ENCODE data around the gene PRR20G. TPM values are rescaled to one million over a fixed set of nuclear protein-coding genes. Genes with fewer than 3 reads are reported as not detected.

Gene PRR20G
- total RNA-seq, 1 experiment from 2014 or later, result not detected

DNA sequence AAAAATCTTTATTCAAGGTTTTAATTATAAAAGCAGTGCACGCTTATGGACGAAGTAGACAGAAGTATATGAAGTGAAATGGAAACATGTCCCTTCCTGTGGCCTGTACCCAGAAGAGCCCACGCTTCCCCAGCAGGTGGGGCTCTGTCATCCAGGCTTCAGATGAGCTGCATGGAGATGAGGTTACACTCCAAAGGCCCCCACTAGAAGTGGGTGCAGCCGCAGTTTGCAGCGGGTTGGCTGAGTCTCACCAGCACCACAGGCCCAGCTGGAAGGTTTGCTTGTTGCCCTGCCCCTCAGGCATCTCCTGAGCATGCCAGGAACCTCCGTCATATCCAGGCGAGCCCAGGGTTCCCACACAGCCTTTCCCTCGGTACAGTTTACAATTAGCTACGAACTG lies 33.1 kb downstream of the PRR20G start:
- Histone ChIP-seq H3K4me1 (replicated peaks) (no peaks in the 10 kb centered on the region), H3K4me3 (no peak overlapping the region), H3K27ac (no peak overlapping the region), H3K9me3 (replicated peaks) (no peaks in the 10 kb centered on the region), H3K36me3 (no peaks in the 10 kb centered on the region), H3K27me3 (replicated peaks) (no peaks in the 10 kb centered on the region)
- DNase-seq (ENCODE audit: low read depth in 1 of 2, low spot score in 2 of 2), result peak in 1 of 2 experiments; percentile 21

- peak in 1 of 2 experiments; percentile 13 for DNase-seq (ENCODE audit: low read depth in 1 of 2, low spot score in 2 of 2)
- no peak overlapping the region for H3K4me3 ChIP-seq
- H3K4me1 ChIP-seq (replicated peaks), result no peaks in the 10 kb centered on the region
- H3K27me3 ChIP-seq (replicated peaks), result no peaks in the 10 kb centered on the region
- H3K27ac ChIP-seq, result no peak overlapping the region
- H3K9me3 ChIP-seq (replicated peaks), result no peaks in the 10 kb centered on the region
- H3K36me3 ChIP-seq, result no peaks in the 10 kb centered on the region
Measured at GRCh38 chr3:127254033-127254644, 33.7 kb downstream of the PRR20G start.

DNA sequence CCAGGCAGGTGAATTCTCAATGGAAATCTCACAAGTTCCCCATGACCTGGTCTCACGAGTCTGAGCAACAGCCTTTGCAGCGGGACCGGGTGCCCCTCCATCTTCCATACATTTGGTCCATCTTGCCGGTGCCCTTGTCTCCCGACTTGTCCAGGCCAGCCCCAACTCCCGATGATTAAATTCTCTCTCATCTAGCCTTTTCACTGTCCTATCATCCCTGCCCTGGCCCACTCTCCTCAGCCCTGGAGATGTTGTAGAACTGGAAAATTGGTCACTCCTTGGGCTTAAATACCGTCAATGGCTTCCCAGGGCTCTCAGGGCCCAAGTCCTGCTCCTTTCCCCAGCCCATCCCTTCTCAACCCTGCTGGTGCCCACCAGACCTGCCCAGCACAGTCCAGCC lies 34.4 kb downstream of the PRR20G start:
- 0 out of 2 replicates have a peak, but pooled peaks cover 4% of the 10 kb centered on the region for H3K9me3 ChIP-seq (replicated peaks)
- H3K27ac ChIP-seq, result no peak overlapping the region
- H3K36me3 ChIP-seq, result no peaks in the 10 kb centered on the region
- H3K27me3 ChIP-seq (replicated peaks), result no peaks in the 10 kb centered on the region
- H3K4me1 ChIP-seq (replicated peaks), result no peaks in the 10 kb centered on the region
- DNase-seq (ENCODE audit: low read depth in 1 of 2, low spot score in 2 of 2), result peak in 1 of 2 experiments; percentile 18
- H3K4me3 ChIP-seq, result no peak overlapping the region

DNA sequence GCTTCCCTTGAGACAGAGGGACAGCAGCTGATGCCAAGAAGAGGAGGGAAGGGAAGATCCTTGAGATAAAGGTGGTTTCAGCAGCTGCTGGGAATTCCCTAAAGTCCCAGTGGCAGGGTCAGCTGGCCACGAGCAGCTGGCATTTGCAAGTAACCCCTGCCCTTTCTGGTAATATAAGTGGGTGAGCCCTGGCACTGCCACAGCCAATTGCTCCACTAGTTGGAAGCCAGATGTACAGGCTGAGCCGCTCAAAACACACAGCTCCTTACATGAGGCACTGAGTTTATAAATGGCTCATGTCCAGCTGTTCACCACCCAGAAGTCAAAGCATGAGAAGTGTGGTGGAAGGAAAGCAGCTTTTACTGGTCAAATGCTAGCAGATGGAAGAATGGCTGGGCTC lies 35.4 kb downstream of the PRR20G start:
- no peak overlapping the region for H3K4me3 ChIP-seq
- no peaks in the 10 kb centered on the region for H3K27me3 ChIP-seq (replicated peaks)
- no peaks in the 10 kb centered on the region for H3K4me1 ChIP-seq (replicated peaks)
- DNase-seq (ENCODE audit: low read depth in 1 of 2, low spot score in 2 of 2), result peak in 1 of 2 experiments; percentile 15
- H3K36me3 ChIP-seq, result no peaks in the 10 kb centered on the region
- peaks cover 5% of the 10 kb centered on the region; the same call in 1 of the 2 replicates for H3K9me3 ChIP-seq (replicated peaks)
- no peak overlapping the region for H3K27ac ChIP-seq

DNA sequence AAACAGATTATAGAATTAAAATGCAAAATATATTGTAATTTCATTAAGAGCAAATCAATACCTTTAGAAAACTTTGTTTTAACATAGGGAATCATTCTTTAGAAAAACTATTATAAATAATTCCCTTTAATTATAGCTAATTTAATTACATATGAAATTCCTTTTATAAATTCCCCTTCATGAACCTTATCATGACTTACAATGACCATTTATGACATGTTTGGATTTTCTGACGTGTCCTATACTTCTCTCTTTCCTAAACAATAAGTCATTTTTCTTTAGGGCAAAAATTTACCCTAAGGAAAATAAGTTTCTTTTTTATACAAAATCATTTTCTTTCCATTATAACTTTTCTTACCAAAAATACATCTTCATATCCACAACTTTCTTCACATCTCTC lies 37.8 kb downstream of the PRR20G start:
- H3K27me3 ChIP-seq (replicated peaks), result no peaks in the 10 kb centered on the region
- H3K36me3 ChIP-seq, result no peaks in the 10 kb centered on the region
- DNase-seq (ENCODE audit: low read depth in 1 of 2, low spot score in 2 of 2), result no peak
- H3K4me3 ChIP-seq, result no peak overlapping the region
- H3K9me3 ChIP-seq (replicated peaks), result peaks cover 5% of the 10 kb centered on the region; the same call in 1 of the 2 replicates
- H3K27ac ChIP-seq, result no peak overlapping the region
- H3K4me1 ChIP-seq (replicated peaks), result no peaks in the 10 kb centered on the region

DNA sequence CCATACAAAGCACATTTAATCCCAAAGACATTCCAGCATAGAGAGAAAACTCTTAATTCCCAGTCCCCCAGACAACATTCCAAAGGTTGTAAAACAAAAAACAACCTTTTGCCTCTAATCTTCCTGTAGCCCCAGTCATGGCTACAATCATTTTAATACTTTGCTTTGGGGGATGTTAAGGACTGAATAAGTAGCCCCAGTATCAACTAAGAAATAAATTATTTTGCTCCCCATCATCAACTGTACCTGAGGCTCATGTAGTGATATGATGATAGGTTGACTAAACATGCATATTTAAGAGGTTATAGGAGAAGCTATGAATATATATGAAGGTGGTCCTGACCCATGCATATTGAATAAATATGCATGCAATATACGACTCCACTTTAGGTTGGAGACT lies 40.6 kb downstream of the PRR20G start:
- Histone ChIP-seq H3K4me3 (no peak overlapping the region), H3K27ac (no peak overlapping the region), H3K27me3 (replicated peaks) (no peaks in the 10 kb centered on the region), H3K36me3 (no peaks in the 10 kb centered on the region), H3K4me1 (replicated peaks) (no peaks in the 10 kb centered on the region), H3K9me3 (replicated peaks) (peaks cover 5% of the 10 kb centered on the region; the same call in 1 of the 2 replicates)
- DNase-seq (ENCODE audit: low read depth in 1 of 2, low spot score in 2 of 2), result no peak

DNA sequence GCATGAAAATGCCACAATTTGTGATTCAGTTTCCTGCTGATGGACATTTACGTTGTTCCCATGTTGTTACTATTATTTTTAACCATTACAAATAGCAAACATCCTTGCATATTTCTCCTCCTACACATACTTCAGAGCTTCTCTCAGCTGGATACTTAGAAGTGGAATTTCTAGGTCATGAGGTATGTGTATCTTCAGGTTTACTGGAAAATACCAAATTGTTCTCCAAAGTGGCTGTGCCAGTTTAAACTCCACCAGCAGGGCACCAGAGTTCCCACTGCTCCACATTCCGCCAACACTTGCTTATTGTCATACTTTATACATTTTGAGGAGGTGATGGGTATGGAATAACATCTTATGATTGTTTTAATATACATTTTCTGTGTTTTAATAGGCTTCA lies 49.2 kb downstream of the PRR20G start:
- Histone ChIP-seq H3K36me3 (no peaks in the 10 kb centered on the region), H3K9me3 (replicated peaks) (no peaks in the 10 kb centered on the region)
- DNase-seq (ENCODE audit: low read depth in 1 of 2, low spot score in 2 of 2), result no peak

GRCh38 chr3:127237835-127238234 lies 50.0 kb downstream of the PRR20G start:
- Histone ChIP-seq H3K36me3 (no peaks in the 10 kb centered on the region), H3K9me3 (replicated peaks) (no peaks in the 10 kb centered on the region), H3K27me3 (replicated peaks) (no peaks in the 10 kb centered on the region; the same call in 1 of the 2 replicates), H3K27ac (no peak overlapping the region), H3K4me1 (replicated peaks) (no peaks in the 10 kb centered on the region), H3K4me3 (no peak overlapping the region)
- DNase-seq (ENCODE audit: low read depth in 1 of 2, low spot score in 2 of 2), result no peak

More for the DNA sequence above, 49.2 kb downstream of the PRR20G start:
- Histone ChIP-seq H3K4me3 (no peak overlapping the region), H3K27me3 (replicated peaks) (no peaks in the 10 kb centered on the region; the same call in 1 of the 2 replicates), H3K27ac (no peak overlapping the region), H3K4me1 (replicated peaks) (no peaks in the 10 kb centered on the region)

DNA sequence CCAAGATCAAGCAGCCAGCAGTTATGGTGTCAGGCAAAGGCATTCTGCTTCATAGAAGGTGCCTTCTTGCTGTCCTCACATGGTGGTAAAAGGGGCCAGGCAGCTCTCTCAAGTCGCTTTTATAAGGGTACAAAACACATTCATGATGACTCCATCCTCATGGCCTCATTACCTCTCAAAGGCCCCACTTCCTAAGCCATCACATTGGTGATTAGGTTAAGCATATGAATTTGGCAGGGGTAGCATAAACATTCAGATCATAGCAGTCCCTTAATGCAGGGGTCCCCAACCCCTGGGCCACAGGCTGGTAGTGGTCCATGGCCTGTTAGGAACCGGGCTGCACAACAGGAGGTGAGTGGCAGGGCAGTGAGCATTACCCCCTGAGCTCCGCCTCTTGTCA lies 52.1 kb downstream of the PRR20G start:
- H3K9me3 ChIP-seq (replicated peaks), result no peaks in the 10 kb centered on the region
- H3K36me3 ChIP-seq, result no peaks in the 10 kb centered on the region
- no peak for DNase-seq (ENCODE audit: low read depth in 1 of 2, low spot score in 2 of 2)
- H3K4me3 ChIP-seq, result no peak overlapping the region
- H3K27ac ChIP-seq, result no peak overlapping the region
- H3K4me1 ChIP-seq (replicated peaks), result no peaks in the 10 kb centered on the region
- H3K27me3 ChIP-seq (replicated peaks), result no peaks in the 10 kb centered on the region

DNA sequence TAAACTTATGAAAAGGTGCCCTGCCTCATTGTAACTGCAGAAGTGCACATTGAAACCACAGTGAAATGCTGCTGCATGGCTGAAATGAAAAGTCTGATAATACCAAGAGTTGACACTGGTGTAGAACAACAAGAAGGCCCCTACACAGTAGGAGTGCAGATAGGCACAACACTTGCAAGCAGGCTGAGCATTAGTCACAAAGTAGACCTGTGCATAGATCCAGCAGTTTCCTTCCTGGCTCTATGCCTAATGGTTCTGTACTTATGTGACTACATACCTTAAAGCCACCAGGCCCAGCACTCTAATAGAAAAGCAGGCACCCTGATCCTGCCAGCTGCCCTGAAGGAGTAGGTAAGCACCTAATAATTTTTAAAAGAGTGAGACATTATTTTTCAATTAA lies 53.1 kb downstream of the PRR20G start:
- no peak for DNase-seq (ENCODE audit: low read depth in 1 of 2, low spot score in 2 of 2)
- Histone ChIP-seq H3K4me3 (no peak overlapping the region), H3K27ac (no peak overlapping the region), H3K27me3 (replicated peaks) (no peaks in the 10 kb centered on the region), H3K4me1 (replicated peaks) (no peaks in the 10 kb centered on the region), H3K36me3 (no peaks in the 10 kb centered on the region), H3K9me3 (replicated peaks) (no peaks in the 10 kb centered on the region)

Other genes with a start within 250 kb of the PRR20G start
- gene PRR23E, start 94.9 kb downstream of the PRR20G start, total RNA-seq (2014; rRNA removed; shearing (Covaris generic)), result not detected in 2 replicates

Data from SJSA1 (cell line).